T47D (cell line): ENCODE data around the gene NT5C2.
"Not testable (repeated sequence)": the region's sequence is repeated elsewhere in the genome, so short reads cannot be mapped to it uniquely, and the experiment has no call there.

Source experiments
- DNase-seq, 2 experiments: peaks; one replicate each; pipeline versions ENCODE4 v3.0.0 to v3.0.0-alpha.2; 2011 to 2012; ENCODE audit warnings: low read depth in 1 of 2, low spot score in 1 of 2
- JUND ChIP-seq: IDR thresholded peaks from 2 replicates; pipeline ENCODE4 v1.6.1; 2012; ENCODE audit warnings: low read depth
- in situ Hi-C: cut with HindIII; loops from 2 replicates; pipeline ENCODE4 v1.10.0; 2016; ENCODE audit warnings: low sequenced_read_pairs, low pct_unique_long_range_greater_than_20kb

The NT5C2 gene

GRCh38 chr10:103193820-103194529, 903 bp upstream of the NT5C2 start:
- in situ Hi-C loops, result no loop called here
- DNase-seq, result no peak

DNA sequence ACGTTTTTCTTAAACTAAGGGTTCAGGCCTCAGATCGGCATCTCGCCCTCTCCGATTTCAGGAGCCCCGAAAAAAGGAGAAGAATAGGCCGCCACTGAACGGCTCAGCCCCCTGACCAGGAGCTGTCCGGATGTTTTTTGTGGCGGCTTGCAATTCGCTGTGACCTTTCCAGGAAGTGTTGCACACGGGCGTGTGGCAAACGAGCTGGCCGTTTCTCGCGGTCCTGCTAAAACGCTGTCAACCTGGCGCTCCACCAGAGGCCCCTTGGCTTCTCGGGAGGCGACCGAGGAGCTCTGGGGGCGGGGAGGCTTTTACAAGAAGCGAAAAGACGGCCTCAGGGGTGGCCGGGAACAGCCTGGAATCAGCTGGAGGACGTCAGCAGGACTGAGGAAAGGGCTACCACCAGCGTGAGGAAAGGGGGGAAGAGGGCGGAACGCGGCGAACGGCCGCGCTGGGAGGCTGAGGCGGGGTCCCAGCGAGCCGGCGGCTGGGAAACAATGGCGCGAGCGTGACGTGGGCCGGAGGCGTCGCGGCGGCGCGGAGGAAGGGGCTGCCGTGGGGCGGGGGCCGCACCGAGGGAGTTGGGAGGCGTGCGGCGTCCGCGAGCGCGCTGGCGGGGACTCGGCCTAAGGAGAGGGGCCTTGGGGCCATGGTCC, 493 bp downstream of the NT5C2 start:
- in situ Hi-C loops, result no loop called here
- no peak for TF ChIP-seq JUND
- peak in 1 of 2 experiments; percentile 75 for DNase-seq

More at GRCh38 chr10:103193820-103194529, 903 bp upstream of the NT5C2 start:
- no peak for TF ChIP-seq JUND

- DNase-seq, result no peak
- no peak for TF ChIP-seq JUND
These were observed 1.0 kb downstream of the NT5C2 start for GRCh38 chr10:103192089-103192450.

GRCh38 chr10:103191198-103191597, 1.9 kb downstream of the NT5C2 start:
- DNase-seq, in situ Hi-C loops: not testable (repeated sequence)

More at GRCh38 chr10:103192089-103192450, 1.0 kb downstream of the NT5C2 start:
- in situ Hi-C loops, result no loop called here

- no peak for DNase-seq
- no peak for TF ChIP-seq JUND
- in situ Hi-C loops, result no loop called here
These were observed 4.2 kb downstream of the NT5C2 start for GRCh38 chr10:103188853-103189252.

DNA sequence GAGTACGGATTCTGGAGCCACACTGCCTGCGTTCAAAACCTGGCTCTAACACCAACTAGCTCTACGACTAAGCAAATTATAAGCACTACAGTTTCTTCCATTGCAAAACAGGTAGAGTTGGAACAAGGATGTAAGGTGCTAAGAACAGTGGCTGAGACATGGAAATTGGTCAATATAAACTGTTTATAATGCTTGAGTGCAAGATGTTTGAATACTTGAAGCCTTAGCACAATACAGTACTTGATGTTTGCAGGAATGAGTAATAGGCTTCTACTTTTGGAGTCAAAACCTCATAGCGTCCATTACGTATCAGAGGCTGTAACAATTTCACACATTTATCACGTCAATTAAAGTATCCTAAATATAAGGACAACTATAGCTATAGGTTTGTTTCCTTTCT, 6.9 kb downstream of the NT5C2 start:
- no peak for TF ChIP-seq JUND
- no peak for DNase-seq
- in situ Hi-C loops, result no loop called here

- in situ Hi-C loops, result no loop called here
- TF ChIP-seq JUND, result no peak
- DNase-seq, result peak in 1 of 2 experiments; percentile 35
These were observed 8.5 kb downstream of the NT5C2 start for GRCh38 chr10:103184615-103185014.

DNA sequence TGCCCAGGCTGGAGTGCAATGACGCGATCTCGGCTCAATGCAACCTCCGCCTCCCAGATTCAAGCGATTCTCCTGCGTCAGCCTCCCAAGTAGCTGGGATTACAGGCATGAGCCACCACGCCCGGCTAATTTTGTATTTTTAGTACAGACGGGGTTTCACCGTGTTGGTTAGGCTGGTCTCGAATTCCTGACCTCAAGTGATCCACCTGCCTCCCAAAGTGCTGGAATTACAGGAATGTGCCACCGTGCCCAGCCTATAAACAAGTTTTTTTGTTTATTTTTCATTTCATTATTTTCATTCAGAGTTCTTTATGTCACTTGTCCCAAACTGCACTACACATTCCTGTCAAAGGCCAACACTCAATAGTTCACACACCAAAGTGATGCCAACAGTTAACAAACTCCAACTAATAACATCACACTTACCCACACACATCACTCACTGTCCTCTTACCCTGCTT, 9.1 kb downstream of the NT5C2 start:
- in situ Hi-C loops, result not testable (repeated sequence)
- peak in 1 of 2 experiments; percentile 67 for DNase-seq

GRCh38 chr10:103181244-103181643, 11.8 kb downstream of the NT5C2 start:
- TF ChIP-seq JUND, result no peak
- no peak for DNase-seq
- in situ Hi-C loops, result no loop called here

DNA sequence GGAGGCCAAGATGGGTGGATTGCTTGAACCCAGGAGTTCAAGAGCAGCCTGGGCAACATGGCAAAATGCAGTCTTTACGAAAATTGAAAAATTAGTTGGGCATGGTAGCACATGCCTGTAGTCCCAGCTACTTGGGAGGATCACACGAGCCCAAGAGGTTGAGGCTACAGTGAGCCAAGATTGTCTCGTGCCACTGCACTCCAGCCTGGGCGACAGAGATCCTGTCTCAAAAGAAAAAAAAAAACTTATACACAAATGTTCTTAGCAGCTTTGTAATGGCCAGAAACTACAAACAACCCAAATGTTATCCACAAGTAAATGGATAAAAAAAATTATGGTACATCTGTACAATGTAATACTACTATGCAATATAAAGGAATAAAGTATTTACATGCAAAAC, 12.6 kb downstream of the NT5C2 start:
- no peak for TF ChIP-seq JUND
- in situ Hi-C loops, result no loop called here
- no peak for DNase-seq

DNA sequence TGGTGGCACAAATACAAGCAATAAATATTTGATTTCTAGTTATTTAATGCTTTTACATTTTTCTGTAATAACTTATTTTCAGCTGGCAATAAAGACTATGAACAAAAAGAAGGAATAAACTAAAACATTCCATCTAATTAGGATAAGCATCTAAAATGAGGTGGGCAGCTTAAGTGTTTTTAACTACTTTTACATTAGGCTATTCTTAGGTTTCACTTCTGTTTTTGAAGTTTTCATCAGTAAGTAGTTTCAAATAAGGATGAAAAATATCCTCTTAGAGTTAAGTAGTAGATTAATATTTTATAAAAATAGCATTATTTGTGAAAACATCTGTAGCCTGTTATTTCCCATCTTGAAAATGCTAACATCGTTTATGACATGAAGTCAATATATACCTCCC, 15.9 kb downstream of the NT5C2 start:
- DNase-seq, result no peak
- no peak for TF ChIP-seq JUND
- in situ Hi-C loops, result no loop called here

DNA sequence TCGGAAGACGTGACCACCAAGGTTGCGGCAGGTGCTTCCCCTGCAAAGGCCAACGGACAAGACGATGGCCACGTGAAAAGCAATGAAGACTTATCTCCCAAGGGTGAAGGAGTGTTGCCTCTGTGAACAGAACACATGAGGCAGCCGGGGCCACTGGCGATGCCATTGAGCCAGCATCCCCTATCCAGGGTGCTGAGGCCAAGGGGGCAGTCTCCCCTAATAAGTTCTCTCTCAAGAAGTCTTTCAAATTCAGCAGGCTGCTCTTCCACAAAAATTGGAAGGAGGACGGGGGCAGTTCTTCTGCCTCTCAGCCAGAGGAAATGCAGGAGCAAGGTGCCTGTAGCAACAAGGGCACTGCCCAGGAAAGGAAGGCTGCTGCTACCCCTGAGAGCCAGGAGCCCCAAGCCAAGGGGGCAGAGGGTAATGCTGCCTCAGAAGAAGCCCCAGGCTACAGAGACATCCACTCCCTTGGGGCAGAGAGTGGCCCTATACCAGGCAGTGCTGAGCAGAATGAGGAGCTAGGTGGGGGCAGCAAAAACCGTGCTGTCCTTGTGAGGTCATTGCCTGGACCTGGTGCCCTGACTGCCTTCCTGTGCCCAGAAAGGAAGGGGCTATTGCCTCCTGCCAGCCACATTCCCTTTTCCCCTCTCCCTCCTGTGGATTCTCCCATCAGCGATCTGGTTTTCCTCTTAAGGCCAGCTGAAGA, 17.3 kb downstream of the NT5C2 start:
- in situ Hi-C loops, result no loop called here
- DNase-seq, result no peak
- no peak for TF ChIP-seq JUND

DNA sequence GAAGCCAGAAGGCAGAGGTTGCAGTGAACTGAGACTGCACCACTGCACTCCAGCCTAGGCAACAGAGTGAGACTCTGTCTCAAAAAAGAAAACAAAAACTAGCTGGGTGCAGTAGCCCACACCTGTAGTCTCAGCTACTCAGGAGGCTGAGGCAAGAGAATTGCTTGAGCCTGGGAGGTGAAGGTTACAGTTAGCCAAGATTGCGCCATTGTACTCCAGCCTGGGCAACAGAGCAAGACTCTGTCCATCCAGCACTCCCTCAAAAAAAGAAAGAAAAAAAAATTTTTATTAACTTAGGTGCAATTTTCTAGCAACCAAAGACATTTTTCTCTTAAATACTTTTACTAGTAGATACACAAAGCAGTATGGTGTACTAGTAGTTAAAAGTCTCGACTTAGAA, 18.7 kb downstream of the NT5C2 start:
- in situ Hi-C loops, DNase-seq: not testable (repeated sequence)
